ENCODE results near the gene HOXA10. TPM values are rescaled to one million over a fixed set of nuclear protein-coding genes. Genes with fewer than 3 reads are reported as not detected.
A peak's percentile ranks its signal among the peaks of the same experiment; 100 is the strongest.

HOXA10 gene
- total RNA-seq, 1 experiment from 2014 or later = 9.5 TPM

GRCh38 chr7:27146491-27147198 lies 27.5 kb downstream of the HOXA10 start:
- H3K36me3 ChIP-seq (ENCODE audit: control insufficient read depth, insufficient read depth, low read length) = no peaks in the 10 kb centered on the region; the same call in 1 of the 2 replicates
- peak in 1 of 2 experiments; percentile 33 for DNase-seq
- H3K27me3 Mint-ChIP-seq (ENCODE audit: insufficient read depth, unreplicated experiment) = no peaks in the 10 kb centered on the region
- TF ChIP-seq CTCF (IDR thresholded peaks at IDR 0.05; ENCODE audit: insufficient read depth in 1 of 2, low read depth in 1 of 2, low read length in 1 of 2, severe bottlenecking in 1 of 2, unreplicated experiment in 1 of 2) = no peak
- H3K9me3 Mint-ChIP-seq (ENCODE audit: unreplicated experiment) = no peaks in the 10 kb centered on the region
- H3K4me3 Mint-ChIP-seq (ENCODE audit: unreplicated experiment) = peak overlapping the region; percentile 73
- intact Hi-C loops (cut with micrococcal nuclease; ENCODE audit: unreplicated experiment) = no loop called here
- POLR2A ChIA-PET = no interaction called here
- no peaks in the 10 kb centered on the region for H3K9me3 ChIP-seq
- peak overlapping the region; percentile 46; the same call in 1 of the 2 replicates for H3K4me3 ChIP-seq (ENCODE audit: low read depth, low read length)
- H3K4me1 Mint-ChIP-seq (ENCODE audit: low read depth, unreplicated experiment) = no peaks in the 10 kb centered on the region
- H3K27ac Mint-ChIP-seq (ENCODE audit: unreplicated experiment) = peak overlapping the region; percentile 1
- BruUV-seq (replicated peaks) = no TSS peak
- CTCF ChIA-PET = interaction anchor here (0.5 to 1.1 kb wide), 2 partner anchors 14 to 37 kb away, joined by 4 to 9 read pairs; no protein-coding TSS in a partner anchor
- no peaks in the 10 kb centered on the region for H3K27me3 ChIP-seq (replicated peaks; ENCODE audit: control insufficient read depth, insufficient read depth, low read length)
- H3K36me3 Mint-ChIP-seq (ENCODE audit: insufficient read depth, unreplicated experiment) = peaks cover 16% of the 10 kb centered on the region
- H3K4me1 ChIP-seq = peaks cover 26% of the 10 kb centered on the region

DNA sequence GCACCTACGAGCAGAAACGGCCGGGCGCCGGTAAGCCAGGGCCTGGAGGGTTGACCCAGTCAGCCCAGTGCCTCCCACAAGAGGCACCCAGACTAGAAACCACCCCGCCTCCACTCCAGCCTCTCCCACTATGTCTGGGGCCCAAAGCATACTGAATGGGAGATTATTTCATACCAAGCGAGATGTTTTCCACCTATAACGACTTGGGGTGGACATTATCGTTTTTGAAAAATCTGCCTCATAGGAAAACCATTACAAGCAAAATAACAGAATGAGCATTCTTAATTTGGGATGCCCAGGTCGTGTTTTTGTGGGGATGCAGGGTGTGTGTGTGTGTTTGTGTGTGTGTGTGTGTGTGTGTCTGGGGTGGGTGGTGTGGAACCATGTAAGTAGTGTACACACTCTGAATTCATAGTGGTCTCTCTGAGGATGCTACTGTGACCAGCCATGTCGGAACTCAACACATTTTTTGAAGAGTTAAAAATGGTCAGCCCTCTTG lies 28.2 kb downstream of the HOXA10 start:
- Mint-ChIP-seq H3K27me3 (ENCODE audit: insufficient read depth, unreplicated experiment) (no peaks in the 10 kb centered on the region), H3K4me3 (ENCODE audit: unreplicated experiment) (peak overlapping the region; percentile 27), H3K36me3 (ENCODE audit: insufficient read depth, unreplicated experiment) (peaks cover 11% of the 10 kb centered on the region), H3K9me3 (ENCODE audit: unreplicated experiment) (no peaks in the 10 kb centered on the region), H3K4me1 (ENCODE audit: low read depth, unreplicated experiment) (no peaks in the 10 kb centered on the region), H3K27ac (ENCODE audit: unreplicated experiment) (no peak overlapping the region)
- Histone ChIP-seq H3K4me3 (ENCODE audit: low read depth, low read length) (no peak overlapping the region), H3K36me3 (ENCODE audit: control insufficient read depth, insufficient read depth, low read length) (no peaks in the 10 kb centered on the region; the same call in 1 of the 2 replicates), H3K4me1 (peaks cover 24% of the 10 kb centered on the region), H3K9me3 (no peaks in the 10 kb centered on the region), H3K27me3 (replicated peaks; ENCODE audit: control insufficient read depth, insufficient read depth, low read length) (no peaks in the 10 kb centered on the region)
- TF ChIP-seq CTCF (IDR thresholded peaks at IDR 0.05; ENCODE audit: insufficient read depth in 1 of 2, low read depth in 1 of 2, low read length in 1 of 2, severe bottlenecking in 1 of 2, unreplicated experiment in 1 of 2) = no peak
- intact Hi-C loops (cut with micrococcal nuclease; ENCODE audit: unreplicated experiment) = no loop called here
- ChIA-PET POLR2A (no interaction called here), CTCF (interaction anchor here (0.7 to 1.1 kb wide), 2 partner anchors 15 to 698 kb away, joined by 4 to 5 read pairs; no protein-coding TSS in a partner anchor)
- no TSS peak for BruUV-seq (replicated peaks)
- DNase-seq = no peak

GRCh38 chr7:27145165-27145913 lies 28.8 kb downstream of the HOXA10 start:
- H3K36me3 Mint-ChIP-seq (ENCODE audit: insufficient read depth, unreplicated experiment) = peaks cover 11% of the 10 kb centered on the region
- BruUV-seq (replicated peaks) = no TSS peak
- Histone ChIP-seq H3K9me3 (no peaks in the 10 kb centered on the region), H3K27me3 (replicated peaks; ENCODE audit: control insufficient read depth, insufficient read depth, low read length) (no peaks in the 10 kb centered on the region), H3K4me1 (peaks cover 24% of the 10 kb centered on the region), H3K36me3 (ENCODE audit: control insufficient read depth, insufficient read depth, low read length) (no peaks in the 10 kb centered on the region; the same call in 1 of the 2 replicates), H3K4me3 (ENCODE audit: low read depth, low read length) (no peak overlapping the region)
- intact Hi-C loops (cut with micrococcal nuclease; ENCODE audit: unreplicated experiment) = no loop called here
- CTCF ChIA-PET = interaction anchor here (0.7 to 1.1 kb wide), 2 partner anchors 16 to 697 kb away, joined by 4 to 5 read pairs; no protein-coding TSS in a partner anchor
- H3K4me1 Mint-ChIP-seq (ENCODE audit: low read depth, unreplicated experiment) = no peaks in the 10 kb centered on the region
- no peaks in the 10 kb centered on the region for H3K27me3 Mint-ChIP-seq (ENCODE audit: insufficient read depth, unreplicated experiment)
- POLR2A ChIA-PET = no interaction called here
- H3K27ac Mint-ChIP-seq (ENCODE audit: unreplicated experiment) = no peak overlapping the region
- H3K4me3 Mint-ChIP-seq (ENCODE audit: unreplicated experiment) = no peak overlapping the region
- peak in 1 of 2 experiments; percentile 19 for DNase-seq
- no peak for TF ChIP-seq CTCF (IDR thresholded peaks at IDR 0.05; ENCODE audit: insufficient read depth in 1 of 2, low read depth in 1 of 2, low read length in 1 of 2, severe bottlenecking in 1 of 2, unreplicated experiment in 1 of 2)
- no peaks in the 10 kb centered on the region for H3K9me3 Mint-ChIP-seq (ENCODE audit: unreplicated experiment)

Data from Caco-2 (cell line).